Measurements from ENCODE around the gene POU6F2. TPM values are rescaled to one million over a fixed set of nuclear protein-coding genes. Genes with fewer than 3 reads are reported as not detected.

POU6F2 gene
- total and polyA plus RNA-seq, 2 of the 4 experiments (the other 2 are of a cell fraction): not detected

- in situ Hi-C loops (cut with MboI; ENCODE audit: low sequenced_read_pairs) (no loop called here), dilution Hi-C loops (cut with HindIII; ENCODE audit: low sequenced_read_pairs, unreplicated experiment) (no loop called here), intact Hi-C loops (cut with micrococcal nuclease) (no loop called here)
- no peaks in the 10 kb centered on the region for H3K27me3 ChIP-seq (ENCODE audit: control insufficient read depth, insufficient read depth, low read length)
- no peak overlapping the region for H2BK15ac ChIP-seq (ENCODE audit: low read depth, low read length)
- no peaks in the 10 kb centered on the region for H3K36me3 ChIP-seq (ENCODE audit: control insufficient read depth, insufficient read depth, low read length)
- no peaks in the 10 kb centered on the region for H4K20me1 ChIP-seq (ENCODE audit: insufficient read depth, low read length)
- no peak overlapping the region for H3K4me2 ChIP-seq (ENCODE audit: low read depth, low read length)
- no peak for TF ChIP-seq CTCF (conservative IDR thresholded peaks at IDR 0.05; ENCODE audit: low read depth, low read length)
- no peak for TF ChIP-seq RAD21 (IDR thresholded peaks at IDR 0.05; ENCODE audit: low read length)
- no peak for TF ChIP-seq RFX5 (IDR thresholded peaks at IDR 0.05; ENCODE audit: low read depth, low read length)
- no peak for TF ChIP-seq NFE2L2 (IDR thresholded peaks at IDR 0.05; ENCODE audit: low read depth, low read length)
- no peak for TF ChIP-seq USF2 (IDR thresholded peaks at IDR 0.05; ENCODE audit: low read depth, low read length)
- TF ChIP-seq CHD1 (IDR thresholded peaks at IDR 0.05; ENCODE audit: low read depth, low read length): no peak
- no peak overlapping the region for H4K8ac ChIP-seq (ENCODE audit: low read depth in 2 of 2, low read length in 2 of 2)
- no peak overlapping the region for H3K27ac ChIP-seq (ENCODE audit: insufficient read depth, low read length)
- no peak overlapping the region for H3K4me3 ChIP-seq (ENCODE audit: insufficient read depth, low read depth, low read length)
- POLR2A ChIA-PET (ENCODE audit: unreplicated experiment): no interaction called here
- H3K23ac ChIP-seq (ENCODE audit: low read depth, low read length): no peak overlapping the region
- no peak for DNase-seq
- no peak overlapping the region for H2AK9ac ChIP-seq (replicated peaks; ENCODE audit: low read depth, low read length, poor library complexity)
- no peaks in the 10 kb centered on the region for H3K4me1 ChIP-seq (ENCODE audit: control insufficient read depth, insufficient read depth, low read length)
- ATAC-seq (ENCODE audit: low read depth): no peak
- H4K91ac ChIP-seq (ENCODE audit: insufficient read depth, low read depth, low read length): no peak overlapping the region
- H2AFZ ChIP-seq (replicated peaks; ENCODE audit: low read length, poor library complexity): no peak overlapping the region
- no TSS peak for BruUV-seq (replicated peaks)
- no peak overlapping the region for H2BK5ac ChIP-seq (ENCODE audit: low read depth, low read length, poor library complexity, severe bottlenecking)
- no peak overlapping the region for H3K14ac ChIP-seq (replicated peaks; ENCODE audit: low read depth, low read length)
- H2BK20ac ChIP-seq (ENCODE audit: low read depth, low read length): no peak overlapping the region
- H2AK5ac ChIP-seq (ENCODE audit: low read depth, low read length): no peak overlapping the region
- WGBS, 2 experiments (ENCODE audit: extremely low coverage in 2 of 2, insufficient read length in 1 of 2): no CpG with 5 or more reads among the region's 3 CpGs
- CTCF ChIA-PET: no interaction called here
- H3K56ac ChIP-seq (ENCODE audit: extremely low read depth, insufficient read depth, low read length): no peak overlapping the region
- H3K9me3 ChIP-seq (ENCODE audit: control insufficient read depth, insufficient read depth, low read length): no peaks in the 10 kb centered on the region
- H3K18ac ChIP-seq (ENCODE audit: low read depth, low read length): no peak overlapping the region
- H3K9me1 ChIP-seq (ENCODE audit: insufficient read depth, low read length): no peaks in the 10 kb centered on the region
- H3K4ac ChIP-seq (ENCODE audit: low read depth, low read length): no peak overlapping the region
- no peak overlapping the region for H2BK120ac ChIP-seq (ENCODE audit: low read depth, low read length)
- H3K79me1 ChIP-seq (ENCODE audit: low read depth in 1 of 2, low read length in 2 of 2): no peaks in the 10 kb centered on the region
- no peak overlapping the region for H4K5ac ChIP-seq (ENCODE audit: low read depth, low read length)
- no peak overlapping the region for H3K9ac ChIP-seq (ENCODE audit: low read depth, low read length)
Measured at GRCh38 chr7:39400836-39401235, 423.1 kb downstream of the POU6F2 start.

All from IMR-90 (cell line).